Endothelial cell of umbilical vein (primary cell): ENCODE results near the gene SESN1. TPM values are rescaled to one million over a fixed set of nuclear protein-coding genes. Genes with fewer than 3 reads are reported as not detected.

ENCODE experiments used
- BruUV-seq: library from RNA; stranded (reverse); fragments of 400-500 nt; replicated peaks from 2 replicates; lab custom pipeline; 2021; lab: Mats Ljungman, UMichigan
- CTCF ChIA-PET: fragments of 300-600, 350-600 bp; sonication (Branson Sonifier 250); formaldehyde crosslinking; loops from one replicate; lab custom pipeline; 2021; ENCODE audit warnings: antibody characterized with exemption, inconsistent platforms; lab: Charles Lee
- POLR2A ChIA-PET: fragments of 300-600, 350-600 bp; sonication (Branson Sonifier 250); formaldehyde crosslinking; loops from one replicate; lab custom pipeline; 2021; ENCODE audit warnings: antibody characterized with exemption, inconsistent platforms; lab: Charles Lee
- DNase-seq: peaks from one replicate; pipeline ENCODE4 v3.0.0-alpha.2; 2011; ENCODE audit warnings: low read depth, low spot score
- FAIRE-seq: peaks from 2 replicates; lab custom pipeline; 2011; peaks lifted over from hg19 to GRCh38; lab: Jason Lieb, UNC
- H2AFZ ChIP-seq: 2 replicates; pipeline ENCODE4 v1.6.0; 2012; ENCODE audit warnings: low read depth, low read length, control low read depth, inconsistent platforms
- H3K27ac ChIP-seq: 2 replicates; pipeline ENCODE4 v1.5.1; 2011; ENCODE audit warnings: low read depth, mild to moderate bottlenecking, control low read depth, low read length, moderate library complexity; ENCODE audit not compliant: insufficient read depth
- H3K27me3 ChIP-seq, 2 experiments: 2 replicates each; pipeline versions ENCODE4 v1.6.0 to v1.6.1; 2011; ENCODE audit warnings: low read length in 2 of 2, mixed read lengths in 1 of 2; ENCODE audit not compliant: control insufficient read depth in 2 of 2, insufficient read depth in 2 of 2
- H3K36me3 ChIP-seq, 2 experiments: 2 replicates in 1 of 2; 3 replicates in 1 of 2; pipeline ENCODE4 v1.5.1; 2011; ENCODE audit warnings: low read length in 2 of 2, mild to moderate bottlenecking in 1 of 2, moderate library complexity in 1 of 2; ENCODE audit not compliant: control insufficient read depth in 2 of 2, insufficient read depth in 2 of 2; ENCODE audit errors: extremely low read depth in 1 of 2
- H3K4me1 ChIP-seq: 3 replicates; pipeline ENCODE4 v1.5.1; 2011; ENCODE audit warnings: mild to moderate bottlenecking, low read length; ENCODE audit not compliant: control insufficient read depth, insufficient read depth; ENCODE audit errors: extremely low read depth
- H3K4me2 ChIP-seq: 2 replicates; pipeline ENCODE4 v1.6.1; 2011; ENCODE audit warnings: low read length, control low read depth, mixed read lengths; ENCODE audit not compliant: insufficient read depth
- H3K4me3 ChIP-seq, 3 experiments: fragments of 200-600 bp in 1 of 3; sonication (generic), shearing (Covaris generic) in 1 of 3; replicated peaks in 1 of 3; 2 replicates each; pipeline ENCODE4 v1.5.1; 2011 to 2016; ENCODE audit warnings: control low read depth in 3 of 3, low read length in 3 of 3, mild to moderate bottlenecking in 2 of 3, inconsistent platforms in 1 of 3, low read depth in 1 of 3, moderate library complexity in 1 of 3; ENCODE audit not compliant: insufficient read depth in 1 of 3
- H3K79me2 ChIP-seq: 2 replicates; pipeline ENCODE4 v1.6.0; 2012; ENCODE audit warnings: low read length, inconsistent platforms; ENCODE audit not compliant: control insufficient read depth, insufficient read depth
- H3K9ac ChIP-seq: replicated peaks from 2 replicates; pipeline ENCODE3; 2011; ENCODE audit warnings: low read length, control low read depth; ENCODE audit not compliant: insufficient read depth; ENCODE audit errors: extremely low read depth
- H3K9me1 ChIP-seq: replicated peaks from 3 replicates; pipeline ENCODE4 v1.6.0; 2011; ENCODE audit warnings: mild to moderate bottlenecking, low read length; ENCODE audit not compliant: control insufficient read depth, insufficient read depth; ENCODE audit errors: extremely low read depth
- H3K9me3 ChIP-seq: replicated peaks from 2 replicates; pipeline ENCODE4 v1.5.1; 2012; ENCODE audit warnings: low read length, inconsistent platforms; ENCODE audit not compliant: control insufficient read depth, insufficient read depth
- H4K20me1 ChIP-seq: replicated peaks from 2 replicates; pipeline ENCODE3; 2011; ENCODE audit warnings: mild to moderate bottlenecking, low read length; ENCODE audit not compliant: control insufficient read depth, insufficient read depth; ENCODE audit errors: extremely low read depth
- EZH2 ChIP-seq: IDR thresholded peaks from 2 replicates; pipeline ENCODE4 v1.6.1; 2012; ENCODE audit warnings: borderline replicate concordance, low read depth, mild to moderate bottlenecking, moderate library complexity, low read length, inconsistent platforms; ENCODE audit not compliant: severe bottlenecking
- FOS ChIP-seq: IDR thresholded peaks from 2 replicates; pipeline ENCODE4 v1.6.1; 2011; ENCODE audit warnings: mild to moderate bottlenecking, low read length, moderate library complexity, borderline replicate concordance; ENCODE audit not compliant: insufficient read depth
- JUN ChIP-seq: IDR thresholded peaks from 2 replicates; pipeline ENCODE4 v1.6.1; 2011; ENCODE audit warnings: borderline replicate concordance, low read depth; ENCODE audit not compliant: insufficient read length, insufficient read depth
- MYC ChIP-seq: IDR thresholded peaks from one replicate; pipeline ENCODE4 v1.6.1; 2011; ENCODE audit warnings: mild to moderate bottlenecking, low read depth, low read length
- POLR2AphosphoS5 ChIP-seq: IDR thresholded peaks from 2 replicates; pipeline ENCODE4 v1.6.1; 2012; ENCODE audit warnings: low read depth, mild to moderate bottlenecking, control low read depth, low read length, moderate library complexity; ENCODE audit not compliant: insufficient read depth
- dilution Hi-C: fragments of 300-500 bp; cut with MboI; formaldehyde crosslinking; loops from one replicate; pipeline ENCODE4 v1.15.0; 2019; ENCODE audit warnings: low sequenced_read_pairs; ENCODE audit not compliant: extremely low pct_ligation_motif_present
- intact Hi-C: fragments of 100-400 bp; cut with micrococcal nuclease; formaldehyde crosslinking; loops from one replicate; pipeline ENCODE4 v1.10.0; 2022
- polyA plus RNA-seq, 4 experiments: library from polyadenylated mRNA; depleted of rRNA in 3 of 4; stranded (reverse) in 3 of 4; unstranded in 1 of 4; fragments of >200 nt; gene quantifications; 2 replicates each; pipeline versions ENCODE4 v1.2.1 to v1.2.3, GENCODE V29; 2011 to 2012; ENCODE audit warnings: missing spikeins in 1 of 4
- total RNA-seq: library from RNA; stranded (reverse); gene quantifications from 2 replicates; pipeline ENCODE4 v1.2.3, GENCODE V29; 2021
- TF ChIP-seq, protein P1 (sequence below), 2 donors: IDR thresholded peaks; 1 replicate in 1 of 2; 2 replicates in 1 of 2; pipeline ENCODE4 v1.5.1; 2011; ENCODE audit warnings: low read length in 2 of 2, mild to moderate bottlenecking in 2 of 2, moderate library complexity in 2 of 2, control low read depth in 1 of 2, inconsistent platforms in 1 of 2, low read depth in 1 of 2; ENCODE audit not compliant: insufficient read depth in 1 of 2; ENCODE audit errors: extremely low read depth in 1 of 2

Gene SESN1
- total and polyA plus RNA-seq, 2 donors (not counting 3 experiments of a cell fraction or from before 2014, with no cell fraction given) = 7.1 to 15.6 TPM

DNA sequence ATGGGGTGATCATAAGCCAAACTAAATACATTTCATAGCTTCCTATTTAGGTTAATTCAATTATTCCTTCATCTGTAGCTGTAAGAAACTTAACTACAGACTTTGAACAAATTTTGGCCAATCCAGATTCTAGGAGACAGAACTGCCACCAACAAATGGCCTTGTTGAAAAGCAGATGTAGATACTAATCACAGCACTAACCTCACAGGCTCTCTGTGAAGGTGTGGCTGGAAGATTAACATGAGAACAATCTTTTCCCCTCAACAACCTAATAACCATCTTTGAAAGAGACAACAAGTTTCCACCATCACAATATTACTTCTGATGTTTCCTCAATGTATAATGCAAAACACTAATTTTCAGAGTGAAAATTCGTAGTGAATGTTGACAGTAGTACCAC is 87.8 kb downstream of the SESN1 start:
- DNase-seq = no peak
- no peak overlapping the region for H2AFZ ChIP-seq
- no peak overlapping the region for H3K27ac ChIP-seq
- TF ChIP-seq FOS (no peak), POLR2AphosphoS5 (no peak), MYC (no peak), EZH2 (no peak), JUN (no peak)
- TF ChIP-seq, protein P1, sequence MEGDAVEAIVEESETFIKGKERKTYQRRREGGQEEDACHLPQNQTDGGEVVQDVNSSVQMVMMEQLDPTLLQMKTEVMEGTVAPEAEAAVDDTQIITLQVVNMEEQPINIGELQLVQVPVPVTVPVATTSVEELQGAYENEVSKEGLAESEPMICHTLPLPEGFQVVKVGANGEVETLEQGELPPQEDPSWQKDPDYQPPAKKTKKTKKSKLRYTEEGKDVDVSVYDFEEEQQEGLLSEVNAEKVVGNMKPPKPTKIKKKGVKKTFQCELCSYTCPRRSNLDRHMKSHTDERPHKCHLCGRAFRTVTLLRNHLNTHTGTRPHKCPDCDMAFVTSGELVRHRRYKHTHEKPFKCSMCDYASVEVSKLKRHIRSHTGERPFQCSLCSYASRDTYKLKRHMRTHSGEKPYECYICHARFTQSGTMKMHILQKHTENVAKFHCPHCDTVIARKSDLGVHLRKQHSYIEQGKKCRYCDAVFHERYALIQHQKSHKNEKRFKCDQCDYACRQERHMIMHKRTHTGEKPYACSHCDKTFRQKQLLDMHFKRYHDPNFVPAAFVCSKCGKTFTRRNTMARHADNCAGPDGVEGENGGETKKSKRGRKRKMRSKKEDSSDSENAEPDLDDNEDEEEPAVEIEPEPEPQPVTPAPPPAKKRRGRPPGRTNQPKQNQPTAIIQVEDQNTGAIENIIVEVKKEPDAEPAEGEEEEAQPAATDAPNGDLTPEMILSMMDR (IDR thresholded peaks at IDR 0.05; ENCODE audit: extremely low read depth in 1 of 2, insufficient read depth in 1 of 2, low read depth in 1 of 2, low read length in 2 of 2) = no peak
- dilution Hi-C loops (no loop called here), intact Hi-C loops (loop anchor here (5.0 kb wide), 1 partner anchor 110 kb away; no protein-coding TSS in a partner anchor)
- CTCF ChIA-PET = no interaction called here
- H3K79me2 ChIP-seq = peaks cover 7% of the 10 kb centered on the region
- no TSS peak for BruUV-seq
- no peaks in the 10 kb centered on the region for H3K9me3 ChIP-seq
- no peak overlapping the region for H3K9ac ChIP-seq
- H3K4me3 ChIP-seq = no peak overlapping the region
- H3K4me1 ChIP-seq = peaks cover 6% of the 10 kb centered on the region
- H3K36me3 ChIP-seq = no peaks in the 10 kb centered on the region
- H3K27me3 ChIP-seq = no peaks in the 10 kb centered on the region
- POLR2A ChIA-PET = no interaction called here
- no peak overlapping the region for H3K4me2 ChIP-seq
- no peaks in the 10 kb centered on the region for H4K20me1 ChIP-seq
- no peak for FAIRE-seq
- no peaks in the 10 kb centered on the region for H3K9me1 ChIP-seq
